Neural cell (in vitro differentiated cells): ENCODE measurements around the gene DENND1A. TPM values are rescaled to one million over a fixed set of nuclear protein-coding genes. Genes with fewer than 3 reads are reported as not detected.

Experiments used
- H2AFZ ChIP-seq: fragments of 200-600, 300-800 bp; sonication (generic), shearing (Covaris generic); 2 replicates; pipeline ENCODE4 v1.6.0; 2014; ENCODE audit warnings: low read depth, mild to moderate bottlenecking, antibody characterized with exemption, low read length, moderate library complexity
- H3F3A ChIP-seq: fragments of 200-600 bp; shearing (Covaris generic); 2 replicates; pipeline ENCODE4 v1.6.1; 2016; ENCODE audit warnings: mild to moderate bottlenecking, moderate library complexity, mixed read lengths, antibody characterized with exemption, low read length; ENCODE audit not compliant: insufficient read depth, poor library complexity, severe bottlenecking
- H3K27ac ChIP-seq: fragments of 200-600, 300-800 bp; sonication (generic), shearing (Covaris generic); 2 replicates; pipeline ENCODE4 v1.5.1; 2014; ENCODE audit warnings: mild to moderate bottlenecking, low read length, moderate library complexity
- H3K27me3 ChIP-seq: fragments of 300-800, 200-600 bp; sonication (generic), shearing (Covaris generic); 2 replicates; pipeline ENCODE4 v1.6.0; 2014; ENCODE audit warnings: mild to moderate bottlenecking, low read depth, low read length, moderate library complexity; ENCODE audit not compliant: insufficient read depth
- H3K36me3 ChIP-seq: fragments of 300-800, 200-600 bp; sonication (generic), shearing (Covaris generic); 2 replicates; pipeline ENCODE4 v1.5.1; 2014; ENCODE audit warnings: mild to moderate bottlenecking, antibody characterized with exemption, low read length, moderate library complexity; ENCODE audit not compliant: insufficient read depth
- H3K4me2 ChIP-seq: fragments of 300-800, 200-600 bp; sonication (generic), shearing (Covaris generic); 2 replicates; pipeline ENCODE4 v1.6.0; 2014; ENCODE audit warnings: mild to moderate bottlenecking, low read length
- H3K4me3 ChIP-seq: fragments of 300-800, 200-600 bp; sonication (generic), shearing (Covaris generic); 2 replicates; pipeline ENCODE4 v1.5.1; 2014; ENCODE audit warnings: mild to moderate bottlenecking, low read length, moderate library complexity
- H3K79me2 ChIP-seq: fragments of 200-600 bp; shearing (Covaris generic); replicated peaks from 2 replicates; pipeline ENCODE4 v1.6.0; 2014; ENCODE audit warnings: mild to moderate bottlenecking, low read length, moderate library complexity; ENCODE audit not compliant: insufficient read depth
- H3K9ac ChIP-seq: fragments of 300-800, 200-600 bp; sonication (generic), shearing (Covaris generic); 2 replicates; pipeline ENCODE4 v1.6.1; 2016; ENCODE audit warnings: mild to moderate bottlenecking, low read length, mixed read lengths
- H3K9me2 ChIP-seq: fragments of 200-600 bp; shearing (Covaris generic); 2 replicates; pipeline ENCODE4 v1.6.1; 2016; ENCODE audit warnings: mild to moderate bottlenecking, low read length, mixed read lengths; ENCODE audit not compliant: insufficient read depth
- H3K9me3 ChIP-seq: fragments of 200-600, 300-800 bp; sonication (generic), shearing (Covaris generic); 2 replicates; pipeline ENCODE4 v1.6.1; 2016; ENCODE audit warnings: mild to moderate bottlenecking, mixed run types, low read length, moderate library complexity, mixed read lengths
- H4K20me1 ChIP-seq: fragments of 200-600 bp; shearing (Covaris generic); 2 replicates; pipeline ENCODE4 v1.6.1; 2016; ENCODE audit warnings: mild to moderate bottlenecking, mixed run types; ENCODE audit not compliant: insufficient read depth
- CTCF ChIP-seq: fragments of 450-650 bp; IDR thresholded peaks from 2 replicates; pipeline ENCODE4 v1.5.1; 2014; ENCODE audit warnings: antibody characterized with exemption, mild to moderate bottlenecking, moderate library complexity; ENCODE audit not compliant: poor library complexity, severe bottlenecking
- EP300 ChIP-seq: fragments of 450-650 bp; conservative IDR thresholded peaks from 2 replicates; pipeline ENCODE4 v1.6.1; 2014; ENCODE audit warnings: antibody characterized with exemption, mild to moderate bottlenecking, moderate library complexity; ENCODE audit not compliant: poor library complexity, severe bottlenecking
- EZH2 ChIP-seq: fragments of 200-600, 300-800 bp; shearing (Covaris generic), sonication (generic); IDR thresholded peaks from 2 replicates; pipeline ENCODE4 v1.6.1; 2014; ENCODE audit warnings: antibody characterized with exemption, low read length, borderline replicate concordance, mild to moderate bottlenecking; ENCODE audit not compliant: insufficient read depth, poor library complexity, severe bottlenecking
- MXI1 ChIP-seq: fragments of 450-650 bp; conservative IDR thresholded peaks from 2 replicates; pipeline ENCODE4 v1.6.1; 2014; ENCODE audit warnings: antibody characterized with exemption, mild to moderate bottlenecking; ENCODE audit not compliant: poor library complexity, severe bottlenecking
- POLR2AphosphoS5 ChIP-seq: IDR thresholded peaks from 2 replicates; pipeline ENCODE4 v1.6.1; 2012
- RAD21 ChIP-seq: fragments of 450-650 bp; conservative IDR thresholded peaks from 2 replicates; pipeline ENCODE4 v1.6.1; 2014; ENCODE audit warnings: antibody characterized with exemption, mild to moderate bottlenecking, moderate library complexity
- REST ChIP-seq: IDR thresholded peaks from 2 replicates; pipeline ENCODE4 v1.6.1; 2012; ENCODE audit warnings: borderline replicate concordance
- SMC3 ChIP-seq: fragments of 450-650 bp; conservative IDR thresholded peaks from 2 replicates; pipeline ENCODE4 v1.6.1; 2014; ENCODE audit warnings: antibody characterized with exemption, mild to moderate bottlenecking, moderate library complexity; ENCODE audit not compliant: poor library complexity
- TAF1 ChIP-seq: IDR thresholded peaks from 2 replicates; pipeline ENCODE4 v1.6.1; 2012; ENCODE audit warnings: low read depth
- polyA plus RNA-seq: library from polyadenylated mRNA; depleted of rRNA; stranded (reverse); fragments of >200 nt; gene quantifications from 2 replicates; pipeline ENCODE4 v1.2.3, GENCODE V29; 2014

The DENND1A gene
- polyA plus RNA-seq, 1 donor from 2014 or later: 2.3 TPM

GRCh38 chr9:123337971-123338370 is 592.0 kb downstream of the DENND1A start:
- Histone ChIP-seq H3K79me2 (no peaks in the 10 kb centered on the region), H3K4me3 (no peak overlapping the region), H3K36me3 (no peaks in the 10 kb centered on the region), H3K4me2 (no peak overlapping the region), H3K27me3 (no peaks in the 10 kb centered on the region), H3K9me2 (no peaks in the 10 kb centered on the region), H2AFZ (no peak overlapping the region), H3K9ac (no peak overlapping the region), H4K20me1 (no peaks in the 10 kb centered on the region), H3F3A (no peaks in the 10 kb centered on the region), H3K27ac (no peak overlapping the region), H3K9me3 (no peaks in the 10 kb centered on the region)
- TF ChIP-seq REST (no peak), RAD21 (no peak), POLR2AphosphoS5 (no peak), EP300 (no peak)

GRCh38 chr9:123336959-123337358 is 593.0 kb downstream of the DENND1A start:
- no peak overlapping the region for H3K4me3 ChIP-seq
- H3K9me3 ChIP-seq: no peaks in the 10 kb centered on the region
- TF ChIP-seq TAF1 (no peak), EP300 (no peak), EZH2 (no peak), SMC3 (no peak), RAD21 (no peak), CTCF (no peak), MXI1 (no peak), POLR2AphosphoS5 (no peak), REST (no peak)
- no peak overlapping the region for H3K27ac ChIP-seq
- H4K20me1 ChIP-seq: no peaks in the 10 kb centered on the region
- H3K9me2 ChIP-seq: no peaks in the 10 kb centered on the region
- no peaks in the 10 kb centered on the region for H3K27me3 ChIP-seq
- H3K9ac ChIP-seq: no peak overlapping the region
- H3K36me3 ChIP-seq: no peaks in the 10 kb centered on the region
- no peak overlapping the region for H3K4me2 ChIP-seq
- no peaks in the 10 kb centered on the region for H3F3A ChIP-seq
- no peaks in the 10 kb centered on the region for H3K79me2 ChIP-seq
- H2AFZ ChIP-seq: no peak overlapping the region
